Right lobe of liver (tissue), 4 donors: Measurements from ENCODE around the gene BABAM1.
A peak's percentile ranks its signal among the peaks of the same experiment; 100 is the strongest.

Experiments used
- CTCF ChIP-seq, 4 donors: fragments of 200-600 bp in 3 of 4; fragments of 450-650 bp in 1 of 4; IDR thresholded peaks; one replicate each; pipeline versions ENCODE4 v1.5.1 to v1.8.0; 2016 to 2022; ENCODE audit warnings: antibody characterized with exemption in 4 of 4, mild to moderate bottlenecking in 2 of 4
- POLR2A ChIP-seq: fragments of 450-650 bp; IDR thresholded peaks from one replicate; pipeline ENCODE4 v1.6.1; 2017; ENCODE audit warnings: antibody characterized with exemption, mild to moderate bottlenecking
- donor health status: DM: no; HTN: no; CAD: no.
- donor health status: DM: no; HTN: no; CAD: no.
- donor health status: DM: no; HTN: yes; CAD: no.

- TF ChIP-seq CTCF (IDR thresholded peaks at IDR 0.05), result no peak
- peak; percentile 43 for TF ChIP-seq POLR2A
Measured at GRCh38 chr19:17266975-17267788, at the start of gene BABAM1.
